Glutamatergic neuron (in vitro differentiated cells): ENCODE data around the gene APOH. TPM values are rescaled to one million over a fixed set of nuclear protein-coding genes. Genes with fewer than 3 reads are reported as not detected.

Experiments
- DNase-seq: peaks from one replicate; pipeline ENCODE4 v3.0.0; 2022
- H3K27ac Mint-ChIP-seq: one replicate; pipeline ENCODE4 v1.8.0; 2020; ENCODE audit warnings: mild to moderate bottlenecking, mixed read lengths, inconsistent platforms; ENCODE audit not compliant: unreplicated experiment
- H3K27me3 Mint-ChIP-seq: one replicate; pipeline ENCODE4 v1.8.0; 2020; ENCODE audit warnings: mild to moderate bottlenecking, moderate library complexity, mixed read lengths, inconsistent platforms; ENCODE audit not compliant: unreplicated experiment
- H3K36me3 Mint-ChIP-seq: one replicate; pipeline ENCODE4 v1.8.0; 2020; ENCODE audit warnings: mild to moderate bottlenecking, mixed read lengths, inconsistent platforms; ENCODE audit not compliant: unreplicated experiment
- H3K4me1 Mint-ChIP-seq: one replicate; pipeline ENCODE4 v1.8.0; 2020; ENCODE audit warnings: mild to moderate bottlenecking, low read depth, mixed read lengths, inconsistent platforms; ENCODE audit not compliant: unreplicated experiment
- H3K4me3 Mint-ChIP-seq: one replicate; pipeline ENCODE4 v1.8.0; 2020; ENCODE audit warnings: mild to moderate bottlenecking, mixed read lengths, inconsistent platforms; ENCODE audit not compliant: unreplicated experiment
- H3K9me3 Mint-ChIP-seq: one replicate; pipeline ENCODE4 v1.8.0; 2020; ENCODE audit warnings: mild to moderate bottlenecking, moderate library complexity, mixed read lengths, inconsistent platforms; ENCODE audit not compliant: unreplicated experiment
- total RNA-seq: library from RNA; stranded (reverse); fragmentation: NEBNext Ultra II Directional; extraction: Animal tissue kit (Norgen Biotek cat#: 25700); gene quantifications from one replicate; pipeline ENCODE4 v1.2.1, GENCODE V29; 2021; ENCODE audit not compliant: unreplicated experiment
- TF ChIP-seq, protein P1 (sequence below): fragments of 200-600 bp; sonication (generic); IDR thresholded peaks from one replicate; pipeline ENCODE4 v1.5.0; 2021; ENCODE audit not compliant: partially characterized antibody, unreplicated experiment

Gene APOH
- total RNA-seq, 1 donor from 2014 or later, result not detected

DNA sequence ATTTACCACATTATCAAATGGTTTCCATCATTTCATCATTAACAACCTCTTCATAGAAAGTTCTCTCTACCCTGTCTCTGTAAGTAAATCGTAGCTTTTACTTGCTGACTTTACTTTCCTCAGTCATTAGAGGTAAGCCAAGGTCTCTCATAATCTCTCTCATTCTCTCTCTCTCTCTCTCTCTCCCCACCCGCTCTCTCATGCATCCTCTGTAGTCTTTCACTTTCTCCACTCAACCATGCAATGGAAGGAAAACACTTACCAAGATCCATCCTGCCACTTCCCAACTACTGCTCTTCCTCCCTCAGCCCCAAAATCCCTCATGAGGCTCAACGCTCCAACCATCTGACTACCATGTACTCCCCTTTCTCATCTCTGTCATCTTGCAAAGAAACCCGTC is 43.4 kb downstream of the APOH start:
- Mint-ChIP-seq H3K4me1 (peaks cover 2% of the 10 kb centered on the region), H3K9me3 (no peaks in the 10 kb centered on the region), H3K27me3 (no peaks in the 10 kb centered on the region), H3K27ac (no peak overlapping the region), H3K4me3 (no peak overlapping the region), H3K36me3 (no peaks in the 10 kb centered on the region)
- TF ChIP-seq, protein P1, sequence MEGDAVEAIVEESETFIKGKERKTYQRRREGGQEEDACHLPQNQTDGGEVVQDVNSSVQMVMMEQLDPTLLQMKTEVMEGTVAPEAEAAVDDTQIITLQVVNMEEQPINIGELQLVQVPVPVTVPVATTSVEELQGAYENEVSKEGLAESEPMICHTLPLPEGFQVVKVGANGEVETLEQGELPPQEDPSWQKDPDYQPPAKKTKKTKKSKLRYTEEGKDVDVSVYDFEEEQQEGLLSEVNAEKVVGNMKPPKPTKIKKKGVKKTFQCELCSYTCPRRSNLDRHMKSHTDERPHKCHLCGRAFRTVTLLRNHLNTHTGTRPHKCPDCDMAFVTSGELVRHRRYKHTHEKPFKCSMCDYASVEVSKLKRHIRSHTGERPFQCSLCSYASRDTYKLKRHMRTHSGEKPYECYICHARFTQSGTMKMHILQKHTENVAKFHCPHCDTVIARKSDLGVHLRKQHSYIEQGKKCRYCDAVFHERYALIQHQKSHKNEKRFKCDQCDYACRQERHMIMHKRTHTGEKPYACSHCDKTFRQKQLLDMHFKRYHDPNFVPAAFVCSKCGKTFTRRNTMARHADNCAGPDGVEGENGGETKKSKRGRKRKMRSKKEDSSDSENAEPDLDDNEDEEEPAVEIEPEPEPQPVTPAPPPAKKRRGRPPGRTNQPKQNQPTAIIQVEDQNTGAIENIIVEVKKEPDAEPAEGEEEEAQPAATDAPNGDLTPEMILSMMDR, result no peak
- no peak for DNase-seq

DNA sequence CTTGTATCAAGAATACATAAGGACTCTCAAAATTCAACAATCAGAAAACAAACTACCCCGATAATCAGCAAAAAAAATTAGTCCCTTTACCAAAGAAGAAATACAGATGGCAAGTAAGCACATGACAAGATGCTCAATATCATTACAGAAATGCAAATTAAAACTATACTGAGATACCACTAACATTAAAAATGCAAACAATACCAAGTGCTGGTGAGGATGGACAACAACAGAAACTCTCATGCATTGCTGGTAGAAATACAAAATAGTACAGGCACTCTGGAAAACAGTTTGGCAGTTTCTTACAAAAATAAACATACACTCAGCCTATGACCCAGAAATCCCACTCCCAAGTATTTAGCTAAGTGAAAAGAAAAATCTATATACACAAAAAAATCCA is 44.8 kb downstream of the APOH start:
- Mint-ChIP-seq H3K4me1 (no peaks in the 10 kb centered on the region), H3K9me3 (no peaks in the 10 kb centered on the region), H3K27me3 (no peaks in the 10 kb centered on the region), H3K27ac (no peak overlapping the region), H3K4me3 (no peak overlapping the region), H3K36me3 (no peaks in the 10 kb centered on the region)
- TF ChIP-seq, protein P1, result no peak
- DNase-seq, result no peak

DNA sequence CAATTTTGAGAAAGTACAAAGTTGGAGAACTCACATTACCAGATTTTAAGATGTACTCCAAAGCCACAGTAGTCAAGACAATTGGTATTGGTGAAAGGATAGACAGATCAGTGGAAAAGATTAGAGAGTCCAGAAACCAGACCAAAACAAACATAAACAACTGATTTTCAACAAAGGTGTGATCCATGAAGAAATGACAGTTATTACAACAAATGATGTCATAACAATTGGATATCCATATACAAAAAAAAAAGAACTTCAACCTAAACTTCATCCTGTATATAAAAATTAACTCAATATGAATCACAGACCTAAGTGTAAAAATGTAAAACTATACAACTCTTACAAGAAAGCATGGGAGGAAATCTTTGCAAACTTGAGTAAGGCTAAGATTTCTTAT is 45.7 kb downstream of the APOH start:
- no peaks in the 10 kb centered on the region for H3K9me3 Mint-ChIP-seq
- no peak overlapping the region for H3K27ac Mint-ChIP-seq
- TF ChIP-seq, protein P1, result no peak
- H3K27me3 Mint-ChIP-seq, result no peaks in the 10 kb centered on the region
- no peaks in the 10 kb centered on the region for H3K36me3 Mint-ChIP-seq
- DNase-seq, result no peak
- H3K4me1 Mint-ChIP-seq, result no peaks in the 10 kb centered on the region
- H3K4me3 Mint-ChIP-seq, result no peak overlapping the region

DNA sequence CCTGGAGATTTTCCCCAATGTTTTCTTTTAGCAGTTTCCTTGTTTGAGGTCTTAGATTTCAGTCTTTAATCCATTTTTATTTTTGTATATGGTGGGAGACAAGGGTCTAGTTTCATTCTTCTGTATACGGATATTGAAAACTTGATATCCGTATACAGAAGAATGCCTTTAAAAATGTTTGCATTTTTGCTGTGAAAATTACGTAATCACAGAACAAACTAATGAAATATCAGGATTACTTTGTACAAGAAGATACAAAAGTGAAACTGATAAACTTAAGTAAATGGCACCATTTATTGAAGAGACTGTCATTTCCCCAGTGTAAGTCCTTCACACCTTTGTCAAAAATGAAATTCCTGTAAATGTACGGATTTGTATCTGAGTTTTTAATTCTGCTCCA is 50.6 kb downstream of the APOH start:
- H3K27me3 Mint-ChIP-seq, result no peaks in the 10 kb centered on the region
- no peak overlapping the region for H3K27ac Mint-ChIP-seq
- no peaks in the 10 kb centered on the region for H3K36me3 Mint-ChIP-seq
- no peak for DNase-seq
- H3K9me3 Mint-ChIP-seq, result no peaks in the 10 kb centered on the region
- no peaks in the 10 kb centered on the region for H3K4me1 Mint-ChIP-seq
- TF ChIP-seq, protein P1, result no peak
- no peak overlapping the region for H3K4me3 Mint-ChIP-seq

DNA sequence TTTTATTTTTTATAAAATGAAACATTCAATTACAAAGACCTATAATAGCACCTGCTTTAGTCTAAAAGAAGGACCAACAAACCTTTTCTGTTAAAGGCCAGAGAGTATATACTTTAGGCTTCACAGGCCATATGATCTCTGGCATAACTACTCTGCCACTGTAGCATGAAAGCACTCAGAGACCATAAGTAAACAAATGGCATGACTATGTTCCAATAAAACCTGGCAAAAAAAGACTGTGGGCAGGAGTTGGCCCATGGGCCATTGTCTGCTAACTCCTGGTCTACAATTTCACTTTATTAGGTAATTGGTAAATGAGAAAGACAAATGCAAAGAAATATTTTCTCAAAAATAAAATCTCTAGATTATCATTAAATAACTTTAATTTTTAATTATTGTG is 52.2 kb downstream of the APOH start:
- TF ChIP-seq, protein P1, result no peak
- Mint-ChIP-seq H3K4me3 (no peak overlapping the region), H3K27me3 (no peaks in the 10 kb centered on the region), H3K9me3 (no peaks in the 10 kb centered on the region), H3K4me1 (no peaks in the 10 kb centered on the region), H3K27ac (no peak overlapping the region), H3K36me3 (no peaks in the 10 kb centered on the region)
- no peak for DNase-seq
